ENCODE results near the gene HDAC2. TPM values are rescaled to one million over a fixed set of nuclear protein-coding genes. Genes with fewer than 3 reads are reported as not detected.

The HDAC2 gene
- total RNA-seq, 4 donors from 2014 or later, result 39.5 to 52.0 (median 42.6) TPM

DNA sequence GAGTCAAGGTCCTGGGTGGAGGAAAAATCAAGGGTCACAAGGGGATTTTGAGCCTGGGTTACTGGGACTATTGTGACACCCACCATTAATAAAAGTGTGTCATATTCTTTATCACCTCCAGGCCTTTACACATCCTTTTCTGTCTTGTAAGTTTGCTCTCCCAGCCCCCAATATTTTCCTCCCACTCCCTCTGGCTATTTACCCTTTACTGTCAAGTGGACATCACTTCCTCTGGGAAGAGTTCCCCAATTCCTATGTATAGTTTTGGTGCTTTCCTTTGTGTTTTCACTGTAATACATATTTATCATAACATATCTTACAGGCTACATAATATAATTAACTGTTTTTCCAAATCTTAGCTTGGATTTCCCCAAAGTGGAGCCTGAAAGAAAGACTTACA, 77.5 kb downstream of the HDAC2 start:
- Histone ChIP-seq H3K27ac (replicated peaks in 1 of 4) (no peak overlapping the region), H3K36me3 (no peaks in the 10 kb centered on the region), H3K27me3 (no peaks in the 10 kb centered on the region), H3K9me3 (peaks cover 0 to 7% (median 0%) of the 10 kb centered on the region in 4 donors), H3K4me1 (no peaks in the 10 kb centered on the region), H3K4me3 (no peak overlapping the region)
- DNase-seq (ENCODE audit: extremely low spot score), result no peak
- TF ChIP-seq POLR2AphosphoS5 (IDR thresholded peaks at IDR 0.05), result no peak
- TF ChIP-seq, protein P1, sequence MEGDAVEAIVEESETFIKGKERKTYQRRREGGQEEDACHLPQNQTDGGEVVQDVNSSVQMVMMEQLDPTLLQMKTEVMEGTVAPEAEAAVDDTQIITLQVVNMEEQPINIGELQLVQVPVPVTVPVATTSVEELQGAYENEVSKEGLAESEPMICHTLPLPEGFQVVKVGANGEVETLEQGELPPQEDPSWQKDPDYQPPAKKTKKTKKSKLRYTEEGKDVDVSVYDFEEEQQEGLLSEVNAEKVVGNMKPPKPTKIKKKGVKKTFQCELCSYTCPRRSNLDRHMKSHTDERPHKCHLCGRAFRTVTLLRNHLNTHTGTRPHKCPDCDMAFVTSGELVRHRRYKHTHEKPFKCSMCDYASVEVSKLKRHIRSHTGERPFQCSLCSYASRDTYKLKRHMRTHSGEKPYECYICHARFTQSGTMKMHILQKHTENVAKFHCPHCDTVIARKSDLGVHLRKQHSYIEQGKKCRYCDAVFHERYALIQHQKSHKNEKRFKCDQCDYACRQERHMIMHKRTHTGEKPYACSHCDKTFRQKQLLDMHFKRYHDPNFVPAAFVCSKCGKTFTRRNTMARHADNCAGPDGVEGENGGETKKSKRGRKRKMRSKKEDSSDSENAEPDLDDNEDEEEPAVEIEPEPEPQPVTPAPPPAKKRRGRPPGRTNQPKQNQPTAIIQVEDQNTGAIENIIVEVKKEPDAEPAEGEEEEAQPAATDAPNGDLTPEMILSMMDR (IDR thresholded peaks at IDR 0.05), result no peak
- TF ChIP-seq EP300 (IDR thresholded peaks at IDR 0.05), result no peak
- no peak for TF ChIP-seq POLR2A (IDR thresholded peaks at IDR 0.05; ENCODE audit: low read depth)
- intact Hi-C loops (cut with DNase I), result no loop called here

DNA sequence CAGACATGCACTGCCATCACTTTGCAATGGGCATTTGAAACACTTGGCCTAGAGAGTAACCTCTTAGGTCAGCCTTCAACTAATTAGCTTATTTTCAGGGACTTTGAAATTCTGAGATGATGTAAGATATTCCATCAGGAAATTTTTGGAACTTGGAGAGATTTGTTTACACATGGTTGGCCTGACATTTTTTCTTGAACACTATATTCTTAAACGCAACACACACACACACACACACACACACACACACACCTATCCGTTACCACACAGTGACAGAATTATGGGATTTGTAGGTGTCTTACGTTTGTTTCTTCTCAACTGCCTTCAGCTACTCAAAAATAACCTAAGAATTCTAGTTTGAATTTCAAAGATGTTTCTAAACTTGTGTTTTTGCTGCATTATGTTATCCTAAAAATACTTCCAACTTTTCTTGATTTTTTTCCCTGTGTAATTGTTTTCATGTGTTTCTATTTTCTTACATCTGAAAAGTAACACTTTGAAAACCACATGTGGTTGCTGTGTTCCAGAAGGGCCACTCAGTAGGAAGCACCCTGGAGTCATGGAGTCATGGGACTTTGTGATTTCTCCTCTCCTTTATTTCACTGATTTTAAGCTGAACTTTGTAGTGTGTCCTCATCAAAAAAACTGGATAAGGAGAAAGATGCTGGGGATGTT, 81.9 kb downstream of the HDAC2 start:
- H3K27ac ChIP-seq (replicated peaks in 1 of 4), result no peak overlapping the region

DNA sequence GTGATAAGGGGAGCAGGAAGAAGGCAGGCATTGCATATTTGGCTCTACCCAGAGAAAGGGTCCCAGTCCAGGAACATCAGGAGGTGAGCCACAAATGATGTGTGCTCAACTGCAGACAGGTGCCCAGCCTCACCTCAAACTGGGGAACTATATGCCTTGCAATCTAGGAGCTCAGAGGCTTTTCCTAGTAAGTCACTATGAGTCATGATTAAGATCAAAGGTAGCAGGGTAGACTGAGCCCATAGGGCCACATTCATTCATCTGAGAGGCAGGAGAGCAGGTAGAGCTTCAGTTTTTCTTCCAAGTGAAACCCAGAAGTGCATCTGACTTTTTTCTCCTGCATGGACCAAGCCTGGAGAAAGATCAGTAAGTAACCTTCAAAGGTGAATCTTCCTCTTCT, 82.5 kb downstream of the HDAC2 start:
- peaks cover 0 to 7% (median 0%) of the 10 kb centered on the region in 4 donors for H3K9me3 ChIP-seq
- H3K27me3 ChIP-seq, result no peaks in the 10 kb centered on the region
- H3K36me3 ChIP-seq, result no peaks in the 10 kb centered on the region
- no peak overlapping the region for H3K27ac ChIP-seq (replicated peaks in 1 of 4)
- intact Hi-C loops (cut with DNase I), result no loop called here
- H3K4me1 ChIP-seq, result no peaks in the 10 kb centered on the region
- TF ChIP-seq EP300 (IDR thresholded peaks at IDR 0.05) (no peak), POLR2A (IDR thresholded peaks at IDR 0.05; ENCODE audit: low read depth) (no peak), POLR2AphosphoS5 (IDR thresholded peaks at IDR 0.05) (no peak)
- TF ChIP-seq, protein P1 (IDR thresholded peaks at IDR 0.05), result no peak
- no peak overlapping the region for H3K4me3 ChIP-seq
- no peak for DNase-seq (ENCODE audit: extremely low spot score)

More for the DNA sequence above, 81.9 kb downstream of the HDAC2 start:
- Histone ChIP-seq H3K4me1 (no peaks in the 10 kb centered on the region), H3K9me3 (peaks cover 0 to 7% (median 0%) of the 10 kb centered on the region in 4 donors), H3K4me3 (no peak overlapping the region), H3K36me3 (no peaks in the 10 kb centered on the region), H3K27me3 (no peaks in the 10 kb centered on the region)
- TF ChIP-seq, protein P1 (IDR thresholded peaks at IDR 0.05), result no peak
- no peak for TF ChIP-seq EP300 (IDR thresholded peaks at IDR 0.05)
- TF ChIP-seq POLR2A (IDR thresholded peaks at IDR 0.05; ENCODE audit: low read depth), result no peak
- no peak for TF ChIP-seq POLR2AphosphoS5 (IDR thresholded peaks at IDR 0.05)
- no peak for DNase-seq (ENCODE audit: extremely low spot score)
- 89% methylated on average over 3 of the region's 3 CpGs for WGBS
- intact Hi-C loops (cut with DNase I), result no loop called here

DNA sequence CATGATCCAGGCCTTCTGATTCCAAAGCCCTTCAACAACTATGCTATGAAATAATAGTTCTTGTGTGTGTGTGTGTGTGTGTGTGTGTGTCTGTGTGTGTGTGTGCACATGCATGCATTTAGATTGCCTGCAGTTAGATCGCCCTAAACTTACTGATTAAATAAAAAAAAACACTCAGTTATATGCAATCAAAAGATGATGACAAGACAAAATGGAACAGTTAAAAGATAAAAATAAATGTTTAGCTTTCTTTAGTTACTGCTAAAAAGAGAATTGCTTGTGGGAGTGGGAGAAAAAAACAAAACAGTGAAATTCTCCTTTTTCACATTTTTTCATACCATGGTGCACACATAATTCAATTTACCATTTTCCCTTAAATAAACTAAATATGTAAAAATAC, 84.4 kb downstream of the HDAC2 start:
- no peak for DNase-seq (ENCODE audit: extremely low spot score)
- intact Hi-C loops (cut with DNase I), result no loop called here

More for the DNA sequence above, 84.4 kb downstream of the HDAC2 start:
- whole genome bisulfite sequencing, result 89% methylated on average over 1 of the region's 1 CpG
- H3K4me3 ChIP-seq, result no peak overlapping the region
- H3K27me3 ChIP-seq, result no peaks in the 10 kb centered on the region
- H3K27ac ChIP-seq (replicated peaks in 1 of 4), result no peak overlapping the region
- no peaks in the 10 kb centered on the region for H3K4me1 ChIP-seq
- no peaks in the 10 kb centered on the region for H3K36me3 ChIP-seq
- peaks cover 0 to 2% (median 0%) of the 10 kb centered on the region in 4 donors for H3K9me3 ChIP-seq
- TF ChIP-seq POLR2A (IDR thresholded peaks at IDR 0.05; ENCODE audit: low read depth), result no peak
- no peak for TF ChIP-seq EP300 (IDR thresholded peaks at IDR 0.05)
- TF ChIP-seq POLR2AphosphoS5 (IDR thresholded peaks at IDR 0.05), result no peak
- TF ChIP-seq, protein P1 (IDR thresholded peaks at IDR 0.05), result no peak
